Transverse colon (tissue), 4 donors: Measurements from ENCODE around the gene AIF1L. TPM values are rescaled to one million over a fixed set of nuclear protein-coding genes. Genes with fewer than 3 reads are reported as not detected.

ENCODE experiments used
- DNase-seq: peaks from one replicate; pipeline ENCODE4 v3.0.0-alpha.2; 2019
- H3K27ac ChIP-seq, 4 donors: fragments of 200-600 bp; sonication (generic); 2 replicates each; pipeline ENCODE4 v1.5.1; 2016 to 2018; ENCODE audit warnings: inconsistent platforms in 4 of 4
- H3K27me3 ChIP-seq: fragments of 200-600 bp; sonication (generic); 2 replicates; pipeline ENCODE4 v1.5.1; 2017; ENCODE audit warnings: inconsistent platforms
- H3K36me3 ChIP-seq, 4 donors: fragments of 200-600 bp; sonication (generic); 2 replicates each; pipeline ENCODE4 v1.5.1; 2017 to 2019; ENCODE audit warnings: inconsistent platforms in 4 of 4
- H3K4me1 ChIP-seq, 4 donors: fragments of 200-600 bp; sonication (generic); 2 replicates each; pipeline ENCODE4 v1.5.1; 2017 to 2020; ENCODE audit warnings: inconsistent platforms in 4 of 4
- H3K4me3 ChIP-seq, 4 donors: fragments of 200-600 bp; sonication (generic); 1 replicate in 1 of 4; 2 replicates in 3 of 4; pipeline versions ENCODE4 v1.5.1 to v1.6.1; 2017 to 2019; ENCODE audit warnings: inconsistent platforms in 4 of 4
- H3K9me3 ChIP-seq, 2 donors: fragments of 200-600 bp; sonication (generic); 2 replicates each; pipeline ENCODE4 v1.5.1; 2017 to 2019; ENCODE audit warnings: inconsistent platforms in 2 of 2
- EP300 ChIP-seq: sonication (generic); formaldehyde crosslinking; IDR thresholded peaks from one replicate; pipeline ENCODE4 v1.6.1; 2017; ENCODE audit warnings: antibody characterized with exemption, low read depth
- POLR2A ChIP-seq: fragments of 450-650 bp; IDR thresholded peaks from one replicate; pipeline ENCODE4 v1.6.1; 2016; ENCODE audit warnings: antibody characterized with exemption, mild to moderate bottlenecking, moderate library complexity
- POLR2AphosphoS5 ChIP-seq, 3 donors: sonication (generic); formaldehyde crosslinking; IDR thresholded peaks; one replicate each; pipeline ENCODE4 v1.6.1; 2016; ENCODE audit warnings: antibody characterized with exemption in 3 of 3
- WGBS, 2 donors: methylation state at CpG; one replicate each; pipeline ENCODE4 v1.1.5; 2018; ENCODE audit warnings: low coverage in 1 of 2; 5-methylcytosine and 5-hydroxymethylcytosine counted together
- in situ Hi-C, 4 donors: fragments of 200-750 bp; cut with MboI; loops; one replicate each; pipeline versions ENCODE4 v1.15.0 to v1.15.1; 2017; ENCODE audit warnings: low sequenced_read_pairs in 3 of 4, low pct_ligation_motif_present in 1 of 4, low pct_unique_long_range_greater_than_20kb in 1 of 4
- intact Hi-C: fragments of 100-400 bp; cut with DNase I; formaldehyde crosslinking; loops from one replicate; pipeline ENCODE4 v1.15.1; 2023; ENCODE audit warnings: low total_unique reads
- total RNA-seq, 4 donors: library from RNA; depleted of rRNA; stranded (reverse); fragments of >200 nt; gene quantifications; one replicate each; pipeline ENCODE4 v1.1.0, GENCODE V29; 2016
- TF ChIP-seq, protein P1 (sequence below), 5 experiments: fragments of 200-600 bp in 3 of 5; fragments of 450-650 bp in 2 of 5; sonication (generic) in 3 of 5; IDR thresholded peaks; 1 replicate in 2 of 5; 2 replicates in 3 of 5; pipeline ENCODE4 v1.5.1; 2016 to 2017; ENCODE audit warnings: antibody characterized with exemption in 5 of 5, inconsistent platforms in 3 of 5, mild to moderate bottlenecking in 2 of 5, moderate library complexity in 1 of 5

AIF1L gene
- total RNA-seq, 4 donors from 2014 or later = 0.75 to 4.4 (median 1.7) TPM

DNA sequence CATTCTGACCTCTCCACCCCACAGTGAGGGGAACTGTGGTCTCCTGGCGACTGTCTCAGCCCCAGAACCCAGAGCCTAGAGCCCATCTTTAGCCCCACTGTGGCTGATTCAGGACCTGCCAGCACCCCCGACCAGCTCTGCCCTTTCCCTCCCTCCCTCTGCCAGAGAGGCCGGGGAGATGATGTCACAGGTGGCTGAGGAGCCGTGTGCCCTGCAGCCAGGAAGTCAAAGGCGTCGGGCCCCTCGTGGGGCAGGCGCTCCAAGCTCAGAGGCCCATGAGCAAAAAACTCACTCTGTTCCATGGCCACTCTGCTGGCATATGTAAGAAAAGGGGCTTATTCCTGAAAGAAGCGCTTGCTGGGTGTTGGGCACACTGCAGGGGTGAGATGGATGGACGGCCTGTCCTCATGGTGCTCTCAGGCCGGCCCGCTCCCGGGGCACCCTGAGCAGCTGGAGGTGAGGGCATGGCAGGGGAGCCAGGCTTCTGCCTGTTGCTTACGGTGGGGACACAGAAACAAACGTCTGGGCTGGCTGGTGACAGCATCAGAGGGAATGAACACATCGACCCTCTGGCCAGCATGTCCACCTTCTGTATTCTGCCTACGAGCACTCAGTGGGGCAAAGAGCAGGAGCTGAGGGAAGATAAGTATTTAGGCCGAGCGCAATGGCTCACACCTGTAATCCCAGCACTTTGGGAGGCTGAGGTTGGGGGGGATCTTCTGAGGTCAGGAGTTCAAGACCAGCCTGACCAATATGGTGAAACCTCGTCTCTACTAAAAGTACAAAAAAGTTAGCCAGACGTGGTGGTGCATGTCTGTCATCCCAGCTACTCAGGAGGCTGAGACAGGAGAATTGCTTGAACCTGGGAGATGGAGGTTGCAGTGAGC, 46.3 kb upstream of the AIF1L start:
- H3K27ac ChIP-seq = no peak overlapping the region
- no peaks in the 10 kb centered on the region for H3K9me3 ChIP-seq
- DNase-seq = no peak
- no peak overlapping the region for H3K4me3 ChIP-seq
- intact Hi-C loops (no loop called here), in situ Hi-C loops (loop anchor here in 3 of 4 donors (10.0 to 25.0 kb wide), 2 partner anchors 285 to 287 kb away; no protein-coding TSS in a partner anchor)
- 63 to 90% methylated on average over 2 to 18 of the region's 21 CpGs for WGBS, 2 donors
- H3K36me3 ChIP-seq = no peaks in the 10 kb centered on the region
- no peak for TF ChIP-seq EP300
- no peak for TF ChIP-seq POLR2A
- TF ChIP-seq, protein P1, sequence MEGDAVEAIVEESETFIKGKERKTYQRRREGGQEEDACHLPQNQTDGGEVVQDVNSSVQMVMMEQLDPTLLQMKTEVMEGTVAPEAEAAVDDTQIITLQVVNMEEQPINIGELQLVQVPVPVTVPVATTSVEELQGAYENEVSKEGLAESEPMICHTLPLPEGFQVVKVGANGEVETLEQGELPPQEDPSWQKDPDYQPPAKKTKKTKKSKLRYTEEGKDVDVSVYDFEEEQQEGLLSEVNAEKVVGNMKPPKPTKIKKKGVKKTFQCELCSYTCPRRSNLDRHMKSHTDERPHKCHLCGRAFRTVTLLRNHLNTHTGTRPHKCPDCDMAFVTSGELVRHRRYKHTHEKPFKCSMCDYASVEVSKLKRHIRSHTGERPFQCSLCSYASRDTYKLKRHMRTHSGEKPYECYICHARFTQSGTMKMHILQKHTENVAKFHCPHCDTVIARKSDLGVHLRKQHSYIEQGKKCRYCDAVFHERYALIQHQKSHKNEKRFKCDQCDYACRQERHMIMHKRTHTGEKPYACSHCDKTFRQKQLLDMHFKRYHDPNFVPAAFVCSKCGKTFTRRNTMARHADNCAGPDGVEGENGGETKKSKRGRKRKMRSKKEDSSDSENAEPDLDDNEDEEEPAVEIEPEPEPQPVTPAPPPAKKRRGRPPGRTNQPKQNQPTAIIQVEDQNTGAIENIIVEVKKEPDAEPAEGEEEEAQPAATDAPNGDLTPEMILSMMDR (IDR thresholded peaks at IDR 0.05) = no peak
- TF ChIP-seq POLR2AphosphoS5 (IDR thresholded peaks at IDR 0.05) = no peak
- peaks cover 0 to 5% (median 2%) of the 10 kb centered on the region in 4 donors for H3K4me1 ChIP-seq
- H3K27me3 ChIP-seq = peaks cover 17% of the 10 kb centered on the region

DNA sequence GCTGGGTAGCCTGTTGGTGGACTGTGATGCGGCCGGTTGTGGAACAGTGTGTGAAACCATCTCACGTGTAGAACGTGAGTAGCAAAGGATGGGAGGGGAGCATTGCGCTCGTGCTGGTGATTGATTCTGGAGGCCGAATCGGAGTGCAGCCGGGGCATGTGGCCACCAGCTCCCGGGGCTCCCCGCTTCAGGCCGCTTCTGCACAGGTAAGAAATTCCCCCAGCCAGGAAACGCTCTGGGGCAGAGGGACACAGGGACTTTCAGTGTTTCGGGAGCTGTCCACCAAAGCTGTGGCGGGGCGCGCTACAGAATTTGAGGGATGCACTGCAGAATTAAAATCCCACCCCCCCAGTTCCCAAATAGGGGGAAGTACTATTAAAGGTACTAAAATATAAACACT, 45.5 kb upstream of the AIF1L start:
- no peak for DNase-seq

DNA sequence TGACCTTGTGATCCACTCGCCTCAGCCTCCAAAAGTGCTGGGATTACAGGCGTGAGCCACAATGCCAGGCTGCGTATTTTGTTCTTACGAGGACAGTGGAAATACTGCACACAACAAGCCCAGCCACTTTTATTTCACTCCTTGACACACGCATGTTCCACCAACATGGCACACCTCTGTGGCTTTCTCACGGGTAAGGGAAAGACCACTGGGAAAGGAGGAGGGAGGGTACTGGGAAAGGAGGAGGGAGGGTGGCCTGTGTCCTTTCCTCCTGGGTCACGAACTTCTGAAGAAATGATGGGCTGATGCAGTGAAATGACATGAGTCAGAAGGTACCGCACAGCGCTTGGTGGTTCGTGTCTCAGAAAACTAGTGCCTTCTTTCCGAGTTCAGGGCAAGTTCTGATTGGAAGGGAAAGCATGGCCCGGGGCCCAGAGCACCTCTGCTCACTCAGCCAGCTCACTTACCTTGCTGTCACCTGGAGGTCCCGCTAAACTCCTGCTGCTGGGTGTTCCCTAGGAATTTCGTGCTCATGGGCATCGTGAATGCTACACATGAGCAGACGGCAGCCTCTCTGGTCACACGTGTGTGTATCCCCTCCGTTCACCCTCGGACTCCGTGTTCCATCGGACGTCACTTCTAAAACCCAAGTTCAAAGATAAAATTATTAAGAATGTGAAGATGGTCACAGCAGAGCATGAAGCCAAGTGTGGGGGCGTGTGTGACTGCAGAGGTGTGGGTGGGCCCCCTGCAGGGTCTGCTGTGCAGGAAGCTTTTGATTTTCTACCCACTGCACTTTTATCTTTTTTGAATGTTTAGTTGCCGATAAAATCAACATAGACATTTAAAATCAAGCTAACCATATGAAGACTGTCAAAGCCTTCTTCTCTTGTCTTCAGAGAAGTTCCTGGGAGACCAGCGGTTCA, 44.5 kb upstream of the AIF1L start:
- DNase-seq = no peak
- in situ Hi-C loops = loop anchor here in 3 of 4 donors (10.0 to 25.0 kb wide), 2 partner anchors 283 to 285 kb away; no protein-coding TSS in a partner anchor
- H3K4me1 ChIP-seq = peaks cover 0 to under 1% (median under 1%) of the 10 kb centered on the region in 4 donors
- intact Hi-C loops = no loop called here
- no peak for TF ChIP-seq EP300
- TF ChIP-seq POLR2AphosphoS5 (IDR thresholded peaks at IDR 0.05) = no peak
- no peak for TF ChIP-seq POLR2A
- TF ChIP-seq, protein P1 (IDR thresholded peaks at IDR 0.05) = no peak
- WGBS, 2 donors = 70 to 79% methylated on average over 5 to 25 of the region's 25 CpGs
- no peaks in the 10 kb centered on the region for H3K36me3 ChIP-seq
- peaks cover 17% of the 10 kb centered on the region for H3K27me3 ChIP-seq
- no peak overlapping the region for H3K27ac ChIP-seq
- no peak overlapping the region for H3K4me3 ChIP-seq
- H3K9me3 ChIP-seq = no peaks in the 10 kb centered on the region

More for the DNA sequence above, 45.5 kb upstream of the AIF1L start:
- in situ Hi-C loops (loop anchor here in 3 of 4 donors (10.0 to 25.0 kb wide), 2 partner anchors 284 to 286 kb away; no protein-coding TSS in a partner anchor), intact Hi-C loops (no loop called here)
- Histone ChIP-seq H3K4me3 (no peak overlapping the region), H3K27me3 (peaks cover 17% of the 10 kb centered on the region), H3K9me3 (no peaks in the 10 kb centered on the region), H3K4me1 (peaks cover 0 to 5% (median 2%) of the 10 kb centered on the region in 4 donors), H3K27ac (no peak overlapping the region), H3K36me3 (no peaks in the 10 kb centered on the region)
- TF ChIP-seq POLR2A (no peak), POLR2AphosphoS5 (IDR thresholded peaks at IDR 0.05) (no peak), EP300 (no peak)
- TF ChIP-seq, protein P1 (IDR thresholded peaks at IDR 0.05) = no peak
- WGBS, 2 donors = 84 to 87% methylated on average over 7 to 17 of the region's 17 CpGs
